Suprapubic skin (tissue), 3 donors: ENCODE data around the gene NMRK1.

ENCODE experiments used
- CTCF ChIP-seq, 2 donors: fragments of 200-600 bp in 1 of 2; fragments of 450-650 bp in 1 of 2; sonication (generic) in 1 of 2; IDR thresholded peaks; one replicate each; pipeline ENCODE4 v1.5.1; 2016 to 2019; ENCODE audit warnings: antibody characterized with exemption in 2 of 2, mild to moderate bottlenecking in 1 of 2, moderate library complexity in 1 of 2
- EP300 ChIP-seq: sonication (generic); formaldehyde crosslinking; IDR thresholded peaks from one replicate; pipeline ENCODE4 v1.6.1; 2017; ENCODE audit warnings: antibody characterized with exemption

- TF ChIP-seq CTCF (IDR thresholded peaks at IDR 0.05) (no peak), EP300 (no peak)
Measured at GRCh38 chr9:75039009-75039408, 48.9 kb downstream of the NMRK1 start.
